GM21529 (cell line): ENCODE data around the gene RASSF5.

Experiments used
- ATAC-seq: cut with Tn5 transposase; IDR thresholded peaks from one replicate; pipeline ENCODE4 v1.9.1; 2021; ENCODE audit not compliant: unreplicated experiment

Gene RASSF5

DNA sequence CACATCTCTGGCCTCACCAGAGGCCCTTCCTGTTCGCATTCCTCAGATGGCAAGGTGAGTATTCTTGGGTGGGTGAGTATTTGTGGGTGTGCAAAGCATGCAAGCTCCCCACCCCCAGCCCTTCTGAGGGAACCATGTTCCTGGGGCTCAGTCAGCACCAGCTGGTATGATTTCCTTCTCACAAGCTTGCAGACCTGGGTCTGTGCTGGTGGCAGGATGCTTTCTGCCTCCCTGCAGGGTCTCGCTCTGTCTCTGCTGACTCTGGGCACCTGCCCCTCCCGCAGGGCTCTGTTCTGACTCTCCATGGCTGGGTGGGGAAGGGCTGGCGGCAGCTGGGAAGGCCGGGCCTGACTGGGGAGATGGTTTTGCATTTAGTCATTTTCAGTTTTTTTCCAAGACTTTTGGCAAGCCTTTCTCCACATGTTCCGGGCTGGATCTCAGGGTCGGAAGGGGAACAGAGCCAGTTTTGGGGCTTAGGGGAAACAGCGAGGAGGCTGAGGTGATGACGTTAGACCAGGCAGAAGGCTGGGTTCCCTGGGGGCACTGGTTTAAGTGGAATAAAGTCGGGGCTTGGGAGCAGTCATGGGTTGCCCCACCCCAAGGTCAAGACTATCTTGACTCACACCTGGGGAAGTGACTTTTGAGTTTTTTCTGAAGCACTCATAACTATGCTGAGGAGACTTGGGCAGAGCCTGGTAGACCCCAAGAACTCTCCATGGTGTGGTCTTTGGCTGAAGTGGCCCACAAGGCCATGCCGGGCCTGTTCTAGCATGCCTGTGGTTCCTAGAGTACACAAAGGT lies 6.2 kb downstream of the RASSF5 start:
- no peak for ATAC-seq

DNA sequence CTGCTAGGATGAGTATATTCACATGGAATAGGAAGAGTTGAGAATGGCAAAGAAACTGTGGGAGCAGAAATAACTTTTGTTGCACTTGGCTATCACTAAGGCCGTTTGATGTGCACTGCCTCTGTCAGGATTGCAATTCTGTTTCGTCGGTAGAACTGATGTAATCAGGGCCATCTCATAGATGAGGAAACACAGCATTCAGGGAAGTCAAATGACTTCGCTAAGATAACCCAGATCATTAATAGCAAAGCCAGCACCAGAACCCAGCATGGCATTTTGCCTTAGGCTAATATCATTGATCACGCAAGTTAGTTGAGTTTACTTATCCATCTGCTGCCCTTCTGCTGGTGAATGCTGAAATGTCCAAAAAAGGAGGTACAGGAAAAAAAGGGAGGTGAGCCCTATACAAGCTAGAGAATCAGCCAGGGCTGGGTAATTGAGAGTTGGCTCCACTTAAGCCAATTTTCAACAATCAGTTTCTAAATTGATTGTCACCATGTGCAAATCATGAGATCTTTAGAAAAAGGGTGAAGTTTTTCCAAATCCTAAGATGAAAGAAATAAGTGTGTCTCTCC lies 7.6 kb downstream of the RASSF5 start:
- ATAC-seq = no peak

DNA sequence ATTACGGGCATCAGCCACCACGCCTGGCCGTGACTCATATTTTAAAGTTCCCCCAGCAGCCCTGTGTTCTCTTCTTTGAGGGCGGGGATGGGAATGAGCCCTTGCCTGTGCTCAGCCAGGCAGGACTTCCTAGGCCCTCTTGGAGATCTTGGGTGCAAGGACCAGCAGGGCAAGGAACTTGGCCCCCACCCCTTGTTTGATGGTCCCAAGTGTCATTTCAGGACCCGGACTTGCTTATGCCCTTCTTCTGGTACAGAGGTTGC lies 9.3 kb downstream of the RASSF5 start:
- no peak for ATAC-seq

DNA sequence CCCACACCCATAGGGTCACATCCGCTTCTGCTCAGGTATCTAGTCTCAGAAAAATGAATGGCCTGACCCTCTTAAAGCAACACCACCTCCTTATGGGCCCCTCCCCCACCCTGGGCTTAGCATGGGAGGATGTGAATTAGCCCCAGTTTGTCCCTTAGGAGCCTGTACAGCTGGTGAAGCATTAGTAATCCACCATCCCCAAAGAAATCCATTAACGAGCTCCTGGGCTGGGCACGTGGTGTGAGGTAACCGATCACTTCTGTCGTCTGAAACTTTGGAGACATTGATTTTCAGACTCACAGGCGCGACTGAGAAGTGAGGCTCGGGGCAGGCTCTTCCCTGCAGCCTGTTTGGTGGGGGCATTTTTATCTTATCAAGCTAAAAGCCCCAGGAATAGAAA lies 10.5 kb downstream of the RASSF5 start:
- ATAC-seq = no peak

DNA sequence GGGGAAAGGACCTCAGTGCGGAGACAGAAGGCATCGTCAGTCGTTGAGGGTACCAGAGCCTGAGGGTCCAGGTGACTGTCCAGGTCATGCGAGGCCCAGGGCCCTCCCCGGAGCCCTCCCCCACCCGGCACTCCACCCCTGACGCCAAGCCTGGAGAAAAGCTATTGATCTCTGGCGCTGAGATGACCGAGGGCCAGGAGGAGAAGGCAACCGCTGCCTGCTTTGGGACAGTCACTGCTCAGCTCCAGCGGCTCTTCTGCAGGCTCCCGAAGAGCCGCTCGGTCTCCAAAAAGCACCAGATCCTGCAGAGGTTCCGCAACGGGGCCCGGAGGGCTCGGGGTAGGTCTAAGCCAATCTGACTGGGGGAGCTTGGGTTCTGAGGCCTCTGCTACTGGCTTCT lies 10.9 kb downstream of the RASSF5 start:
- ATAC-seq = no peak

DNA sequence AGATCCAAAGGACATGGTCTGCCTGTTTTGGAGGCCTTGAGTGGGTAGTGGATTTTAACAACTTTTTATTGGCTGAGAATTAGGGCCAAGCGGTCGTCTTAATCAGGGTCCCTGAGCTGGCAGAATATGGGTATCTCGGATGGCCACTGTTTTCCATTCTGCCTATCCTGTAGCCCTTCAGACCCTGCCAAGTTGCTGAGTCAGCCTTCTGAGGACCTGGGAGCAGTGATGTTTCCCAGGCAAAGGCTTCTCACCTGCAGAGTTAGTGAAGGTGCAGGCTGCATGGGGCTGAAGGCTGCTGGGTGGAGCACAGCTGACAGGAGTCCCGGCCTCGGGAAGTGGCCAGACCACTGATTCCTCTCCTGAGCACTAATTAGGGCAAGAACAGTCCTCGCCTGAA lies 11.4 kb downstream of the RASSF5 start:
- ATAC-seq = no peak

DNA sequence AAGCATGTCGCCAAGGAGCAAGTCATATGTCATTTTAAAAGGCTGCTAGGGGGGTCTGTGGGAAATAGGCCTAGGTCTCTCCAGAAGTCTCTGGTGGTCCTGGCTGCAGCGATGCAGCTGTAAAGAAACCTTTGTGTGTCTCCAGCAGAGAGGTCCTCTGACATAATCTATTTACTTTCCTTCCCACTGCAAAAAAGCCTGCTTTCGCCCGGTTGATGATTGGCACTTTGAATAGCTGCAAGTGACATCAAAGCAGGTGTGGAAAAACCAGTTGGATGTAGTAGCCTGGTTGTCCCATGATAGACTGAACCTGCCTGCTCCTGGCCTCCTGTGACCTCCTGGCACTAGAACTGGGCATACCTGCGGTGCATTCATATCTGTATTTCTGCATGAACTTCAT lies 13.8 kb downstream of the RASSF5 start:
- no peak for ATAC-seq

DNA sequence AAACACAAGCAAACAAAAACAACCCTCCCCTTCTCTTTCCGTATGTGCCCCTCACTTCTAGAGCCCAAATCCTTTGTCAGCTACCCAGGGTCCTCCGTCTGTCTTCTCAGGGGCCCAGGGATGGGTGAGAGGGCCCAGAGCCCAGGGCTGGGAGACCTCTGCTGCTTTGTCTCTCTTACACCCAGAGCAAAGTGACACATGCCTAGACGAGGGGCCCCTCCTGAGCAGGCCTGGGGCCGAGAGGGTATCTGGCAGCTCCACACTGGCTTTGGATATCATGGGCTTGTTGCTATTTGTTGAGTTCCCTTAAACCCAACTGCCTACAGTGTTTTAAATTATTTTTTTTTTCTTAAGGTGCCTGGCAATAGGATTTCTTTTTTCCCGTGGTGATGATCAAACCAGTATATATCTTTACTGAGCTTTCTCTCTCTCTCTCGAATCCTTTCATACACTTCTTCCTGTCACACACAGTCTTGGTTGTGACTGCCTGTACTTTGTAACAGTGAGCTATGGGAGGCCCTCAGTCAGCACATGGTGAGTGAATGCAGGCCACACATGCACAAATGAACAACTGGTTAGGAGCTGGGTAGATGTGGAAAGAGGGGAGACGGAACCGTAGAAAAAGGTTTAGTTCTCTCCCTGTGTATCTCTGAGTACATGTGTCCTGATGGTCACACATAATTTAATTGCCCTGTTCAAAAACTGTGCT lies 14.5 kb downstream of the RASSF5 start:
- no peak for ATAC-seq

- ATAC-seq = no peak
These were observed 17.5 kb downstream of the RASSF5 start for GRCh38 chr1:206524739-206525364.

- no peak for ATAC-seq
These were observed 19.0 kb downstream of the RASSF5 start for GRCh38 chr1:206526064-206526911.

GRCh38 chr1:206529425-206529824 lies 22.1 kb downstream of the RASSF5 start:
- ATAC-seq = no peak

DNA sequence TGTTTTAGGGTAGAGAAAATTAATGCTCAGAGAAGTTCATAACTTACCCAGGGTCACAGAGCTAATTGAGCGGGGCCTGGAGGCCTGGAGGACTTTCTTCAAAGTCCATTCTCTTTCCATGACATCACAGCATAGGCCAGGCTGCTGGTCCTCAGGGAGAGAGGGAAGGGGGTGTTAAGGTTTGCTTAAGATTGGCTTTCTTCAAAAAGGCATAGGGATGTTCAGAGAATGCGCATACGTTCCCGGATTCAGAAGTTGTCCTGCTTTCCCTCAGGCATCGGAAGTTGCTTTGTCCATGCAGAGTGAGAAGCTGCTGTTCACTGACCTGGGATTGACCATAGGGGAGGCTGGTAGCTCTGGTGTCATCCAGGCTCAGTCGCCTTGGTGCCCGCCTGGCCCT lies 25.0 kb downstream of the RASSF5 start:
- ATAC-seq = no peak

DNA sequence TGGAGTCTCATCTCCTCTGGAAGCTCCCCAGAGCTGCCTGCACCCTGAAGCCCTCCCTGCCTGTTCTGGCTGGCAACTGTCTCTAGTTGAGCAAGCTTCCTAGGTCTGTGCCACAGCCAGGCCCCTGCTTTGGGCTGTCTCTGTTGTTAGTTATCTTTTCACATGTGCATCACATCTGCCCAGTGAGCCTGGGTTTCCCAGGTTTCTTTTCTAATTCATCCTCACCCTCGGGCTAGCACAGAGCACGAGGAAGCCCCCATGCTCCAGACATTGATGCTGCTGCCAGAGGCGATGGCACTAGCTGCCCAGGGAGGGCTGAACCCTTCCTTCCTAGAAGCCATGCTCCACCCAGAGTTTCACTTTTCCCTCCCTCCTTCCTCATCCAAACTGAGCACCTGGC lies 27.2 kb downstream of the RASSF5 start:
- no peak for ATAC-seq

DNA sequence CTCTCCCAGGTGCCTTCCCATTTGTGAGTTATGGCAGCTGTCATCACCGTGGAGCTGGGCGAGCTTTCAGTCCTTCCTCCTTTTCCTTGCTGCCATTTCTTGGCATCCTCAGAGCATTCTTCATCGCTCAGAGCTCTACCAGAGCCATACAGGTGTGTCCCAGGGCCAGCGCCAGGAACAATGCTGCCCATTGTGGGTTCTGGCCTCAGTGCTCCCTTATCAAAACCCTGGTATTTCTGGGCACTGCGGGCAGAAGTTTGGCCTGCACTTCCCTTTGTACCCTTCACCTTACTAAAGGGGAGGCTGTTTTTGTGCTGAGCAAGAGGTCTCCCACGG lies 28.5 kb downstream of the RASSF5 start:
- no peak for ATAC-seq

- no peak for ATAC-seq
These were observed 29.8 kb downstream of the RASSF5 start for GRCh38 chr1:206537141-206537540.

GRCh38 chr1:206538086-206538770 lies 30.9 kb downstream of the RASSF5 start:
- ATAC-seq = no peak

- ATAC-seq = no peak
These were observed 31.7 kb downstream of the RASSF5 start for GRCh38 chr1:206538901-206539640.

GRCh38 chr1:206540044-206540780 lies 32.9 kb downstream of the RASSF5 start:
- ATAC-seq = no peak

DNA sequence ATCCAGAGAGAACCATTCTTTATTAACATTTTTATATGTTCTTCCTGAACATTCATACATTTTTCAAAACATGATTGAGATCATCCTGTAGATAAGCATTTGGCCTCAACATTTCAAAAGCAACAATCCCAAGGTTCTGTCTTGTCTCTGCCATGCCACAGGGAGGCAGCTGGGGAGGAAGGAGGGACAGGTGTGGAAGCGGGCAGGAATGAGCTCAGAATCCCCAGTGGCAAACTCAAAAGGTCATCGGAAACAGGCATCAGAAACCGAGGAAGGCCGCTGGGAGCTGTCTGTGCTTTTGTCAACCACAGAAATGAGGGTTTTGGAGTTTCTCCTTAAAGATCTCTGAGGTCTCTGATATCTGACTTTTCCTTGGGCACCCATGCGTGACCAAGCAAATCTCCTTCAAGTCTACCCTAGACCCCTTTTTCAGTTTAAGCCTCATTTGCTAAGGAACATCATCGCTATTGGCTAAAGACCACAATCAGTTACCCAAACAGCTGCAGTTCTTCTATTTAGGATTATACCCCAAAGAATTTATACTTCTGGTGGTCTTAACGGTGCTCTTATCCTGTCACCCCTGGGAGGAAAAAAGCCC lies 34.0 kb downstream of the RASSF5 start:
- no peak for ATAC-seq
